DOHH2 (cell line): ENCODE results near the gene CDK18.

Source experiments
- H3F3A ChIP-seq: fragments of 200-600 bp; sonication (generic), shearing (Covaris generic); 2 replicates; pipeline ENCODE4 v1.6.0; 2016; ENCODE audit warnings: antibody characterized with exemption, mild to moderate bottlenecking; ENCODE audit not compliant: control insufficient read depth, insufficient read depth
- H3K27ac ChIP-seq: fragments of 200-600 bp; sonication (generic); 2 replicates; pipeline ENCODE4 v1.5.1; 2014; ENCODE audit warnings: low read depth, mild to moderate bottlenecking, low read length, moderate library complexity
- H3K27me3 ChIP-seq: fragments of 200-600 bp; sonication (generic); 2 replicates; pipeline ENCODE4 v1.6.1; 2014; ENCODE audit warnings: mild to moderate bottlenecking, low read length, mixed read lengths; ENCODE audit not compliant: control insufficient read depth
- H3K36me3 ChIP-seq: fragments of 200-600 bp; sonication (generic); 2 replicates; pipeline ENCODE4 v1.6.1; 2014; ENCODE audit warnings: mild to moderate bottlenecking, low read length, moderate library complexity, mixed read lengths; ENCODE audit not compliant: control insufficient read depth
- H3K4me1 ChIP-seq: fragments of 200-600 bp; sonication (generic); 2 replicates; pipeline ENCODE4 v1.6.1; 2014; ENCODE audit warnings: mild to moderate bottlenecking, low read length, mixed read lengths; ENCODE audit not compliant: control insufficient read depth
- H3K4me2 ChIP-seq: fragments of 200-600 bp; sonication (generic); 2 replicates; pipeline ENCODE4 v1.6.0; 2014; ENCODE audit warnings: mild to moderate bottlenecking, low read length, moderate library complexity
- H3K4me3 ChIP-seq: fragments of 200-600 bp; sonication (generic); 2 replicates; pipeline ENCODE4 v1.5.1; 2014; ENCODE audit warnings: mild to moderate bottlenecking, low read length, mixed read lengths
- H3K79me2 ChIP-seq: fragments of 200-600 bp; sonication (generic); 2 replicates; pipeline ENCODE4 v1.6.1; 2014; ENCODE audit warnings: mild to moderate bottlenecking, low read length, mixed read lengths; ENCODE audit not compliant: control insufficient read depth
- H3K9me2 ChIP-seq: fragments of 200-600 bp; sonication (generic); replicated peaks from 2 replicates; pipeline ENCODE4 v1.6.1; 2014; ENCODE audit warnings: mild to moderate bottlenecking, low read length, mixed read lengths; ENCODE audit not compliant: control insufficient read depth
- H3K9me3 ChIP-seq: fragments of 200-600 bp; sonication (generic); 2 replicates; pipeline ENCODE4 v1.6.1; 2014; ENCODE audit warnings: antibody characterized with exemption, low read length, mixed read lengths; ENCODE audit not compliant: control insufficient read depth, insufficient read depth
- H4K20me1 ChIP-seq: fragments of 200-600 bp; sonication (generic); 2 replicates; pipeline ENCODE4 v1.6.0; 2014; ENCODE audit warnings: low read depth, mild to moderate bottlenecking, antibody characterized with exemption, low read length, moderate library complexity; ENCODE audit not compliant: control insufficient read depth, insufficient read depth
- EZH2phosphoT487 ChIP-seq: fragments of 200-600 bp; sonication (generic); IDR thresholded peaks from 2 replicates; pipeline ENCODE4 v1.6.1; 2017; ENCODE audit warnings: borderline replicate concordance, mild to moderate bottlenecking, antibody characterized with exemption, low read length, moderate library complexity, mixed read lengths
- TF ChIP-seq, protein P1 (sequence below): fragments of 200-600 bp; sonication (generic); IDR thresholded peaks from one replicate; pipeline ENCODE4 v1.5.1; 2014; ENCODE audit warnings: antibody characterized with exemption, mild to moderate bottlenecking, low read depth, low read length; ENCODE audit not compliant: poor library complexity, severe bottlenecking

The CDK18 gene

DNA sequence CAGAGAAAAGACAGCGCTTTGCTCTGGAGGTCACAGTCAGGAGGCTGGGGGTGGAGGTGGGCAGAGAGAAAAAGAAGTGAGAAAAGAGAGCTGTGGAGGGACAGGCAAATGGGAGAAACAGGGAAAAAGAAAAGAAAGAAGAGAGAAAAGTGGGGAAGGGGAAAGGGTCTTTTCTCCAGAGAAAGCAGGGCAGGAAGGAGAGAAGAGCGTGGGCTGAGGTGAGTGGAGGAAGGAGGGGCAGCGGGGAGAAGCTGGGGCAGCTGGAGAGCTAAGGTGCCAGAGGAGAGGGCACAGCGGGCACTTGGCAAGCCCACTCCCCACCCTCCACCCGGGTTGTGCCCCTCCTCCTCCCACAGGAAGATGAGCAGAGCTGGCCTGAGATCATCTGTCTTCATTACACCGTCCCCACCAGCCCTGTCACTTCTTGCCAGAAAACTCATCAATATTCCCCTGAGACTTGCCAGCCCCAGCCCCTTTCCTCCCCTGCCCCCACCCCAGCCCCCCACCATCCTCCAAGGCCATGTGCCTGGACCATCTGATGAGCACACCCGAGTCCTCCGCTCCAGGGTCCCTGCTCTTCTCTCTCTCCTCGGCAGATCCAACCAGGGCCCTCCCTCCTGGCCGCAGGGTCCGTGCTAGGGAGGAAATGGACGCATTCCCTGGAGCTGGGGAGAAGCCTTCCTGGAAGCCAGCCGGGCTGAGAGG is 31.6 kb upstream of the CDK18 start:
- H3K9me3 ChIP-seq: peaks cover 12% of the 10 kb centered on the region
- no peak for TF ChIP-seq EZH2phosphoT487
- TF ChIP-seq, protein P1, sequence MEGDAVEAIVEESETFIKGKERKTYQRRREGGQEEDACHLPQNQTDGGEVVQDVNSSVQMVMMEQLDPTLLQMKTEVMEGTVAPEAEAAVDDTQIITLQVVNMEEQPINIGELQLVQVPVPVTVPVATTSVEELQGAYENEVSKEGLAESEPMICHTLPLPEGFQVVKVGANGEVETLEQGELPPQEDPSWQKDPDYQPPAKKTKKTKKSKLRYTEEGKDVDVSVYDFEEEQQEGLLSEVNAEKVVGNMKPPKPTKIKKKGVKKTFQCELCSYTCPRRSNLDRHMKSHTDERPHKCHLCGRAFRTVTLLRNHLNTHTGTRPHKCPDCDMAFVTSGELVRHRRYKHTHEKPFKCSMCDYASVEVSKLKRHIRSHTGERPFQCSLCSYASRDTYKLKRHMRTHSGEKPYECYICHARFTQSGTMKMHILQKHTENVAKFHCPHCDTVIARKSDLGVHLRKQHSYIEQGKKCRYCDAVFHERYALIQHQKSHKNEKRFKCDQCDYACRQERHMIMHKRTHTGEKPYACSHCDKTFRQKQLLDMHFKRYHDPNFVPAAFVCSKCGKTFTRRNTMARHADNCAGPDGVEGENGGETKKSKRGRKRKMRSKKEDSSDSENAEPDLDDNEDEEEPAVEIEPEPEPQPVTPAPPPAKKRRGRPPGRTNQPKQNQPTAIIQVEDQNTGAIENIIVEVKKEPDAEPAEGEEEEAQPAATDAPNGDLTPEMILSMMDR: no peak
- no peaks in the 10 kb centered on the region for H3K36me3 ChIP-seq
- no peaks in the 10 kb centered on the region for H4K20me1 ChIP-seq
- no peaks in the 10 kb centered on the region for H3F3A ChIP-seq
- no peaks in the 10 kb centered on the region for H3K79me2 ChIP-seq
- H3K4me1 ChIP-seq: no peaks in the 10 kb centered on the region
- no peaks in the 10 kb centered on the region for H3K9me2 ChIP-seq
- no peak overlapping the region for H3K4me2 ChIP-seq
- peaks cover 19% of the 10 kb centered on the region for H3K27me3 ChIP-seq
- no peak overlapping the region for H3K4me3 ChIP-seq
- no peak overlapping the region for H3K27ac ChIP-seq

DNA sequence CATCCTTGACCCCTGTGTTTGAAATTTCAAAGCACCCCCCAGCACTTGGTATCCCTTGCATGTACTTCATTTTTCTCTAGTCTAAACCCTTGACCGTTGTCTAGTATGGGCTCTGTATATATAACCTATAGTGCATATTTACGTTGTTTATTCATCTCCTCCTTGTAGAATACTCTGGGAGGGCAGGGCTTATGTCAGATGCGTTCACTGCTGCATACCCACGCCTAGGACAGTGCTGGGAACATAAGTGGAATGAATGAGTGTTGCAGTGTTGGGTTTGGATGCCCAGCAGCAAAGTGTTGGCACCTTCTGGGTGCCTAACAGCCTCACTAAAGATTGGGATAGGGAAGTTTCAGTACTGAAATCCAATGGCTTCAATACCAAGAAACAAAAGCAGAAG is 31.0 kb upstream of the CDK18 start:
- no peak for TF ChIP-seq EZH2phosphoT487
- TF ChIP-seq, protein P1: no peak
- no peaks in the 10 kb centered on the region for H3K9me2 ChIP-seq
- peaks cover 12% of the 10 kb centered on the region for H3K9me3 ChIP-seq
- H3K4me2 ChIP-seq: no peak overlapping the region
- no peak overlapping the region for H3K4me3 ChIP-seq
- no peaks in the 10 kb centered on the region for H4K20me1 ChIP-seq
- H3K27me3 ChIP-seq: peaks cover 19% of the 10 kb centered on the region
- no peaks in the 10 kb centered on the region for H3K36me3 ChIP-seq
- H3F3A ChIP-seq: no peaks in the 10 kb centered on the region
- no peaks in the 10 kb centered on the region for H3K79me2 ChIP-seq
- H3K4me1 ChIP-seq: no peaks in the 10 kb centered on the region
- no peak overlapping the region for H3K27ac ChIP-seq

DNA sequence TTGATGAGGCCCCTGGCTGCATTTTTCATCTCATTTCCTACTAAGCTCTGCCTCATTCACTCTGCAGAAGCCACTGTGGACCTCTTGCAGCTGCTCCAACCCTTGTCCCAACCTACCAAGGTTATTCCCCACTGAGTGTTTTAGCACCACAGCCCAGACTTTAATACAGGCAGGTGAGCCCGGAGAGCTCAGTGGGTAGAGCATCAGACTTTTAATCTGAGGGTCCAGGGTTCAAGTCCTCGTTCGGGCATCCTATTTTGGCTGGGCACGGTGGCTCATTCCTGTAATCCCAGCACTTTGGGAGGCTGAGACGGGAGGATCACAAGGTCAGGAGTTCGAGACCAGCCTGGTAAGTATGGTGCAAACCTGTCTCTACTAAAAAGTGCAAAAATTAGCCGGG is 30.5 kb upstream of the CDK18 start:
- H3K4me1 ChIP-seq: no peaks in the 10 kb centered on the region
- H3K27ac ChIP-seq: no peak overlapping the region
- H3K27me3 ChIP-seq: peaks cover 16% of the 10 kb centered on the region
- H3K9me2 ChIP-seq: no peaks in the 10 kb centered on the region
- no peak overlapping the region for H3K4me2 ChIP-seq
- H3F3A ChIP-seq: no peaks in the 10 kb centered on the region
- H4K20me1 ChIP-seq: no peaks in the 10 kb centered on the region
- peaks cover 12% of the 10 kb centered on the region for H3K9me3 ChIP-seq
- no peaks in the 10 kb centered on the region for H3K79me2 ChIP-seq
- no peak for TF ChIP-seq EZH2phosphoT487
- TF ChIP-seq, protein P1: no peak
- H3K4me3 ChIP-seq: no peak overlapping the region
- no peaks in the 10 kb centered on the region for H3K36me3 ChIP-seq
